GM13977 (cell line): ENCODE results near the gene PPP6R1.

Source experiments
- DNase-seq: peaks from one replicate; pipeline ENCODE4 v3.0.0; 2012; ENCODE audit warnings: low spot score
- in situ Hi-C: fragments of 300-500 bp; cut with MboI; formaldehyde crosslinking; loops from one replicate; pipeline ENCODE4 v1.12.0; 2022; ENCODE audit warnings: low sequenced_read_pairs, low pct_unique_long_range_greater_than_20kb, mixed read lengths, inconsistent platforms; ENCODE audit not compliant: unreplicated experiment
- TF ChIP-seq, protein P1 (sequence below): IDR thresholded peaks from 2 replicates; pipeline ENCODE4 v1.5.1; 2012; ENCODE audit warnings: mild to moderate bottlenecking, control low read depth; ENCODE audit not compliant: insufficient read depth; ENCODE audit errors: extremely low read depth, missing control alignments

The PPP6R1 gene

DNA sequence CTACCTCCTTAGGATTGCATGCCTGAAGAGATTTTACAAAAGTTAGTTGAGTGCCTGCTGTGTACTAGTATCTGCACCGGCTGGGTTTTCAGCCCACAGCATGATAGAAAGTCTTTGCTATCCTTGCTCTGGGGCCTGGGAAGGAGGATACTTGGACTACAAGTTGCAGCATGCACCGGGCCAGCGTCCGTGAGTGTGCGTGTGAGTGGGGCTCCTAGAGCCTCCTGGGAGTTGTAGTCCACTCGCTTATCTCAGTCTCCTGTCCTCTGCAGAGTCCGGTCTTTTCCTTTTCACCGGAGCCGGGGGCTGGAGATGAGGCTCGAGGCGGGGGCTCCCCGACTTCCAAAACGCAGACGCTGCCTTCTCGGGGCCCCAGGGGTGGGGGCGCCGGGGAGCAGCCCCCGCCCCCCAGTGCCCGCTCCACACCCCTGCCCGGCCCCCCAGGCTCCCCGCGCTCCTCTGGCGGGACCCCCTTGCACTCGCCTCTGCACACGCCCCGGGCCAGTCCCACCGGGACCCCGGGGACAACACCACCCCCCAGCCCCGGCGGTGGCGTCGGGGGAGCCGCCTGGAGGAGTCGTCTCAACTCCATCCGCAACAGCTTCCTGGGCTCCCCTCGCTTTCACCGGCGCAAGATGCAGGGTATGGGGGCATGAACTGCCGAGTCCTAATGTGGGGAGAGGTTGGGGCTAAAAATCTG lies 45.6 kb upstream of the PPP6R1 start:
- DNase-seq: peak; percentile 61
- TF ChIP-seq, protein P1, sequence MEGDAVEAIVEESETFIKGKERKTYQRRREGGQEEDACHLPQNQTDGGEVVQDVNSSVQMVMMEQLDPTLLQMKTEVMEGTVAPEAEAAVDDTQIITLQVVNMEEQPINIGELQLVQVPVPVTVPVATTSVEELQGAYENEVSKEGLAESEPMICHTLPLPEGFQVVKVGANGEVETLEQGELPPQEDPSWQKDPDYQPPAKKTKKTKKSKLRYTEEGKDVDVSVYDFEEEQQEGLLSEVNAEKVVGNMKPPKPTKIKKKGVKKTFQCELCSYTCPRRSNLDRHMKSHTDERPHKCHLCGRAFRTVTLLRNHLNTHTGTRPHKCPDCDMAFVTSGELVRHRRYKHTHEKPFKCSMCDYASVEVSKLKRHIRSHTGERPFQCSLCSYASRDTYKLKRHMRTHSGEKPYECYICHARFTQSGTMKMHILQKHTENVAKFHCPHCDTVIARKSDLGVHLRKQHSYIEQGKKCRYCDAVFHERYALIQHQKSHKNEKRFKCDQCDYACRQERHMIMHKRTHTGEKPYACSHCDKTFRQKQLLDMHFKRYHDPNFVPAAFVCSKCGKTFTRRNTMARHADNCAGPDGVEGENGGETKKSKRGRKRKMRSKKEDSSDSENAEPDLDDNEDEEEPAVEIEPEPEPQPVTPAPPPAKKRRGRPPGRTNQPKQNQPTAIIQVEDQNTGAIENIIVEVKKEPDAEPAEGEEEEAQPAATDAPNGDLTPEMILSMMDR: no peak
- in situ Hi-C loops: no loop called here

DNA sequence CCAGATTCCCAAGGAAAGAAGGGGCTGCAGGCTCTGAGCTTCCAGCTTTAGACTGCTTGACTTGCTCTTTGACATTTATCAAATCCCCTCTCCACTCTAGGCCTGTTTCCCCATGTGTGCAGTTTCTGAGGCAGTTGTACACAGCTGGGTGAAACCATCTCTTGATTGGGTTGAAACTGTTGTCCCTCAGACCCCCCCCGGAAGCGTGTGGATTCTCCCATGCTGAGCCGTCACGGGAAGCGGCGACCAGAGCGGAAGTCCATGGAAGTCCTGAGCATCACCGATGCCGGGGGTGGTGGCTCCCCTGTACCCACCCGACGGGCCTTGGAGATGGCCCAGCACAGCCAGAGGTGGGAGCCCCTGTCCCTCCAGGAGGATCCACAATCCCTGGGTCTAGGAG lies 44.7 kb upstream of the PPP6R1 start:
- in situ Hi-C loops: no loop called here
- TF ChIP-seq, protein P1: no peak
- no peak for DNase-seq

DNA sequence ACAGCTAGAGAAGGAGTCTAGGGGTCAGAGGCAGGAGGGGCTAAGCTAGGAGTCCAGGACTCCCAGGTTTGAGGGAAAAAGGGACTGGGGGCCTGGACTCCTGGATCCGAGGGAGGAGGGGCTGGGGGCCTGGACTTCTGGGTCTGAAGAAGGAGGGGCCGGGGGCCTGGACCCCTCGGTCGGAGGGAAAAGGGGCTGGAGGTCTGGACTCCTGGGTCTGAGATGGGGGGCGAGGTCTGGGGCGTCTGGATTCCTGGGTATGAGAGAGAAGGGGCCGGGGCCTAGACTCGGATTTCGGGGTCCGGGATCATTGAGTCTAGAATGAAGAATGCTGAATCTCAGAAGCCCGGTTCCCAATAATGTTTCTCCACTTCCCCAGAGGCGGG lies 43.5 kb upstream of the PPP6R1 start:
- in situ Hi-C loops: no loop called here
- DNase-seq: no peak
- TF ChIP-seq, protein P1: no peak

DNA sequence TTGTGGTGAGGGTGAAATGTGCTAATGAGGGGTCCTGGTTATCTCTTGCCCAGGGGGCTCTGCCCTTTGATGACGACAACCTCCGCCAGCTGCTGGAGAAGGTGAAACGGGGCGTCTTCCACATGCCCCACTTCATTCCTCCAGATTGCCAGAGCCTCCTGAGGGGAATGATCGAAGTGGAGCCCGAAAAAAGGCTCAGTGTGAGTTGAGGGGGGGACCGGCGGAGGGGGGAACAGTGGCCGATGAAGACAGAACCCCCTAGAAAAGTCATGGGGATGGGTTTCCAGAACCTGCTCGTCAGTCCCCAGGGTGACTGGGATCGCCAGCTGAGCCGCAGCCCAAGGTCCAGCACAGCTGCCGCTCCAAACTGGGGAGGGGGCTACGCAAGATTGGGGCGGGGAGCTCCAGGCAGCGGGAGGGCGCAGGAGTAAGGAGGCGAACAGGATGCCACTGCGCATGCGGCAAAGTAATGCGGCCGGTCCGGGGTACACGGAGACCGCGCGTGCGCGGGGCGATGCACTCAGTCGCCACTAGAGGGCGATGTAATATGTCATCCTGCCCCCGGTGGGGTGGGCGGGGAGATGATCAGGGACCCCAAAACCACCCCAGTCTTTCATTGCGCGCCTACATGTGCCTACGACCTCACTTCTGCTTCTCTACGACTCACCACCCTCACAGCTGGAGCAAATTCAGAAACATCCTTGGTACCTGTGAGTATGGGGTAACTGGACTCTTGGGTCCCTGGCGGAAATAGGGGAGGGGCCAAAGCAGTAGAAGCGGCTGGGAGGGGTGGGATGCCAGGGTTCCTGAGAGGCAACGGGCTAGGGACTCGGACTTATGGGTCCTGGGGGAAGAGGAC lies 42.9 kb upstream of the PPP6R1 start:
- in situ Hi-C loops: no loop called here
- peak; percentile 97 for DNase-seq
- TF ChIP-seq, protein P1: peak; percentile 86

DNA sequence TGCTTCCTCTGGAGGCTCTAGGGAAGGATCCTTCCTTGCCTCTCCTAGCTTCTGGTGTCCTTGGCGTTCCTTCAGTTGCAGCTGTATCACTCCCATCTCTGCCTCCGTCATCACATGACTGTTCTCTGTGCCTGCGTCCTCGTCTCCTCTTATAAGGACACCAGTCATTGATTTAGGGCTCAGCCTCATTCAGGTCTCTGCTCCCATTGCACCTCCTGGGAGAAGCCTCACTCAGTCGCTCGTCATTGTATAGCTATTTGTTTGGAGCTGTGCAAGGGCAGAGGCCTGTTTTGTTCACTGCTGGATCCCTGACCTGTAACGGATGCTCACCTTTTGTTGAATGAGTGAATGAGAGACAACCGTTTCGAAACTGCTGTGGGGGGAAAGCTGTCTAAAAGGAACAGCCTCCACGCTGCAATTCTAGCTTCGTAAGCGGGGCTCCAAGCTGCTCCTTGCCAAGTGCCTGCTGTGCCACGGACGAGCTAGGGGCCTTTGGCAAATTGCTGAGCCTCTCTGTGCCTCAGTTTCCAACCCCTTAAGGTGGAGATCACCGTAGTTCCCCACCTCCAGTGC lies 42.2 kb upstream of the PPP6R1 start:
- no peak for DNase-seq
- TF ChIP-seq, protein P1: no peak
- in situ Hi-C loops: no loop called here

DNA sequence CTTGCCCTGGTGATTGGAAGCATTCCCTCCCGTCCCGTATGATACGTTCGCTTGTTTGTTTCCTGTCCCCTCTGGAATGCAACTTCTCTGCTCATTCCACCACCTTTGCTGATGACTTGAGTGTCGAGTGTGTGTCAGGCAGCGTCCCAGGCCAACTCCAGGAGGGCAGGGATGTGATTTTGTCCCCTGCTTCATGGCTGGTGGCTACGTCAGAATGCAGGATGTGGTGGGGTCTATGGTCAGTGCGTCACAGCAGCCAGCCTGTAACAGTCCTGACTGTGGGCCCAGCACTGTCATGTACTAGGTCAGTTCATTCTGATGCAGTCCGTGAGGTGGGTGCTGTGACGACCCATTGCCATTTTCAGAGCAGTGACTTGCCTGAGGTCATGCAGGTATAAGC lies 41.2 kb upstream of the PPP6R1 start:
- in situ Hi-C loops: no loop called here

More for the DNA sequence above, 41.2 kb upstream of the PPP6R1 start:
- no peak for DNase-seq
- TF ChIP-seq, protein P1: no peak
